ENCODE measurements around the gene C1QTNF4. TPM values are rescaled to one million over a fixed set of nuclear protein-coding genes. Genes with fewer than 3 reads are reported as not detected.

The C1QTNF4 gene
- total and polyA plus RNA-seq, 9 of the 15 experiments (the other 6 are each of a cell fraction or from before 2014, with no cell fraction given), result not detected

DNA sequence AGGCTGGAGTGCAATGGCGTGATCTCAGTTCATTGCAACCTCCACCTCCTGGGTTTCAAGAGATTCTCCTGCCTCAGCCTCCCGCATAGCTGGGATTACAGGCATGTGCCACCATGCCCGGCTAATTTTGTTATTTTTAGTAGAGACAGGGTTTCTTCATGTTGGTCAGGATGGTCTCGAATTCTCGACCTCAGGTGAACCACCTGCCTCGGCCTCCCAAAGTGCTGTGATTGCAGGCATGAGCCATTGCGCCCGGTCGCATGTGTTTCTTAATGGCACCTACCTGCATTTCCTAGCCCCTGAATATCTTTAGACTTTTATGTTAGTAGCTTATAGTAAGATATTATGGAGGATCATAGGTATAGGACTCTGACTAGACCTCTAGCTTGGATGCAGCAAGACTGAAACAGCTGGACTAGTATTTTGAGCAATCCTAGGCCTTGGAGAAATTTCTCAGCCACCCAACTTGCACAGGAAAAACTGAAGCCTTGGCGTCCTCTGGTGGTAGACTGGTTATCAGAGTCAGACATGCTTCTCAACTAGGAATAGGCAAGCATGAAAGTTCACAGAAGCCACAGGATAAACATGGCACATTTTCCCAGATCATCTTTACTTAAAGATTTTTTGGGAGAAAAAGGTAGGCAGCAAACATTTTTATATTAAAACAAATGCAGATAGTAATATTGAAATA, 22.7 kb upstream of the C1QTNF4 start:
- Histone ChIP-seq H3K27me3 (ENCODE audit: control insufficient read depth in 2 of 2, insufficient read depth in 2 of 2, low read length in 2 of 2) (no peaks in the 10 kb centered on the region), H3K4me3 (no peak overlapping the region), H3K9me3 (replicated peaks; ENCODE audit: control insufficient read depth, insufficient read depth, low read depth, low read length) (no peaks in the 10 kb centered on the region), H3K4me2 (ENCODE audit: insufficient read depth, low read length) (no peak overlapping the region), H2AFZ (ENCODE audit: low read depth, low read length) (no peak overlapping the region), H3K36me3 (ENCODE audit: control insufficient read depth, insufficient read depth, low read length) (peaks cover 47% of the 10 kb centered on the region), H3K27ac (ENCODE audit: extremely low read depth, low read depth, low read length) (no peak overlapping the region), H3K79me2 (ENCODE audit: control insufficient read depth, insufficient read depth, low read length) (no peaks in the 10 kb centered on the region), H3K4me1 (replicated peaks in 1 of 2; ENCODE audit: control insufficient read depth in 2 of 2, insufficient read depth in 2 of 2, low read length in 2 of 2) (no peaks in the 10 kb centered on the region), H3K9me1 (ENCODE audit: control insufficient read depth, insufficient read depth, low read length) (no peaks in the 10 kb centered on the region), H4K20me1 (replicated peaks; ENCODE audit: control insufficient read depth, insufficient read depth, low read length) (no peaks in the 10 kb centered on the region), H3K9ac (ENCODE audit: insufficient read depth in 1 of 2, low read depth in 2 of 2, low read length in 2 of 2) (no peak overlapping the region)
- BruUV-seq (replicated peaks), result no TSS peak
- intact Hi-C loops (cut with micrococcal nuclease) (loop anchor here (1.0 to 10.0 kb wide), 5 partner anchors 66 to 242 kb away; partner anchors contain the start of gene SPI1), in situ Hi-C loops (cut with MboI) (no loop called here)
- ChIA-PET POLR2A (interaction anchor here (0.6 to 1.3 kb wide), 7 partner anchors 10 to 50 kb away, joined by 3 to 9 read pairs (median 3); partner anchors contain the start of genes FAM180B, KBTBD4 and NDUFS3), CTCF (ENCODE audit: low intra/inter-chr PET ratio) (interaction anchor here (0.7 to 1.7 kb wide), 5 partner anchors 66 to 242 kb away, joined by 3 to 7 read pairs (median 3); no protein-coding TSS in a partner anchor)
- FAIRE-seq, result peak; percentile 78
- DNase-seq (ENCODE audit: extremely low read depth in 1 of 4, low spot score in 3 of 4), result peak; percentile 25 to 70 (median 48)
- ATAC-seq, result peak; percentile 89
- WGBS (ENCODE audit: insufficient coverage, low coverage, missing lambda C conversion rate), result 84% methylated on average over 9 of the region's 10 CpGs
- peak; percentile 28; the same call in 1 of the 2 replicates for TF ChIP-seq POLR2A (conservative IDR thresholded peaks at IDR 0.05)
- TF ChIP-seq SUPT5H (IDR thresholded peaks at IDR 0.05), result peak; percentile 6; the same call in 1 of the 2 replicates
- 0 out of 2 replicates have a peak, but pooled peaks have one; percentile 19 for TF ChIP-seq MYC (IDR thresholded peaks at IDR 0.05; ENCODE audit: low read depth, low read length)
- TF ChIP-seq MYC (CRISPR knock-in tag; IDR thresholded peaks at IDR 0.05; ENCODE audit: borderline replicate concordance, low read depth), result no peak
- TF ChIP-seq, protein P1, sequence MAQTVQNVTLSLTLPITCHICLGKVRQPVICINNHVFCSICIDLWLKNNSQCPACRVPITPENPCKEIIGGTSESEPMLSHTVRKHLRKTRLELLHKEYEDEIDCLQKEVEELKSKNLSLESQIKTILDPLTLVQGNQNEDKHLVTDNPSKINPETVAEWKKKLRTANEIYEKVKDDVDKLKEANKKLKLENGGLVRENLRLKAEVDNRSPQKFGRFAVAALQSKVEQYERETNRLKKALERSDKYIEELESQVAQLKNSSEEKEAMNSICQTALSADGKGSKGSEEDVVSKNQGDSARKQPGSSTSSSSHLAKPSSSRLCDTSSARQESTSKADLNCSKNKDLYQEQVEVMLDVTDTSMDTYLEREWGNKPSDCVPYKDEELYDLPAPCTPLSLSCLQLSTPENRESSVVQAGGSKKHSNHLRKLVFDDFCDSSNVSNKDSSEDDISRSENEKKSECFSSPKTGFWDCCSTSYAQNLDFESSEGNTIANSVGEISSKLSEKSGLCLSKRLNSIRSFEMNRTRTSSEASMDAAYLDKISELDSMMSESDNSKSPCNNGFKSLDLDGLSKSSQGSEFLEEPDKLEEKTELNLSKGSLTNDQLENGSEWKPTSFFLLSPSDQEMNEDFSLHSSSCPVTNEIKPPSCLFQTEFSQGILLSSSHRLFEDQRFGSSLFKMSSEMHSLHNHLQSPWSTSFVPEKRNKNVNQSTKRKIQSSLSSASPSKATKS (CRISPR knock-in tag; IDR thresholded peaks at IDR 0.05), result no peak
- TF ChIP-seq RAD21 (CRISPR knock-in tag; conservative IDR thresholded peaks at IDR 0.05 in 1 of 2, IDR thresholded peaks at IDR 0.05 in 1 of 2), result peak; percentile 83 to 86
- no peak for TF ChIP-seq KLF6 (CRISPR knock-in tag; IDR thresholded peaks at IDR 0.05; ENCODE audit: borderline replicate concordance)
- TF ChIP-seq ZNF384 (IDR thresholded peaks at IDR 0.05; ENCODE audit: low read depth, low read length), result 0 out of 2 replicates have a peak, but pooled peaks have one; percentile 5
- TF ChIP-seq, protein P2, sequence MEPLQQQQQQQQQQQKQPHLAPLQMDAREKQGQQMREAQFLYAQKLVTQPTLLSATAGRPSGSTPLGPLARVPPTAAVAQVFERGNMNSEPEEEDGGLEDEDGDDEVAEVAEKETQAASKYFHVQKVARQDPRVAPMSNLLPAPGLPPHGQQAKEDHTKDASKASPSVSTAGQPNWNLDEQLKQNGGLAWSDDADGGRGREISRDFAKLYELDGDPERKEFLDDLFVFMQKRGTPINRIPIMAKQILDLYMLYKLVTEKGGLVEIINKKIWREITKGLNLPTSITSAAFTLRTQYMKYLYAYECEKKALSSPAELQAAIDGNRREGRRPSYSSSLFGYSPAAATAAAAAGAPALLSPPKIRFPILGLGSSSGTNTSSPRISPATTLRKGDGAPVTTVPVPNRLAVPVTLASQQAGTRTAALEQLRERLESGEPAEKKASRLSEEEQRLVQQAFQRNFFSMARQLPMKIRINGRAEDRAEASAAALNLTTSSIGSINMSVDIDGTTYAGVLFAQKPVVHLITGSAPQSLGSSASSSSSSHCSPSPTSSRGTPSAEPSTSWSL (CRISPR knock-in tag; IDR thresholded peaks at IDR 0.05; ENCODE audit: borderline replicate concordance), result no peak
- TF ChIP-seq STAG1 (CRISPR knock-in tag; IDR thresholded peaks at IDR 0.05; ENCODE audit: borderline replicate concordance), result peak; percentile 27; the same call in 1 of the 2 replicates
- no peak for TF ChIP-seq TARDBP (IDR thresholded peaks at IDR 0.05)
- no peak for TF ChIP-seq ZNF57 (CRISPR knock-in tag; IDR thresholded peaks at IDR 0.05)
- no peak for TF ChIP-seq MEF2A (IDR thresholded peaks at IDR 0.05; ENCODE audit: control insufficient read depth, low read depth, low read length)
- no peak for TF ChIP-seq CHCHD3 (CRISPR knock-in tag; IDR thresholded peaks at IDR 0.05)
- no peak for TF ChIP-seq ZZZ3 (IDR thresholded peaks at IDR 0.05)
- TF ChIP-seq, protein P3, sequence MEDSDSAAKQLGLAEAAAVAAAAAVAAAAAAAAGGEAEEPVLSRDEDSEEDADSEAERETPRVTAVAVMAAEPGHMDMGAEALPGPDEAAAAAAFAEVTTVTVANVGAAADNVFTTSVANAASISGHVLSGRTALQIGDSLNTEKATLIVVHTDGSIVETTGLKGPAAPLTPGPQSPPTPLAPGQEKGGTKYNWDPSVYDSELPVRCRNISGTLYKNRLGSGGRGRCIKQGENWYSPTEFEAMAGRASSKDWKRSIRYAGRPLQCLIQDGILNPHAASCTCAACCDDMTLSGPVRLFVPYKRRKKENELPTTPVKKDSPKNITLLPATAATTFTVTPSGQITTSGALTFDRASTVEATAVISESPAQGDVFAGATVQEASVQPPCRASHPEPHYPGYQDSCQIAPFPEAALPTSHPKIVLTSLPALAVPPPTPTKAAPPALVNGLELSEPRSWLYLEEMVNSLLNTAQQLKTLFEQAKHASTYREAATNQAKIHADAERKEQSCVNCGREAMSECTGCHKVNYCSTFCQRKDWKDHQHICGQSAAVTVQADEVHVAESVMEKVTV (CRISPR knock-in tag; IDR thresholded peaks at IDR 0.05), result peak; percentile 58; the same call in 1 of the 2 replicates
- no peak for TF ChIP-seq ZNF146 (CRISPR knock-in tag; IDR thresholded peaks at IDR 0.05; ENCODE audit: unreplicated experiment)

All from K562 (cell line).